CD4-positive, alpha-beta T cell (primary cell): Measurements from ENCODE around the gene KCNIP4. TPM values are rescaled to one million over a fixed set of nuclear protein-coding genes. Genes with fewer than 3 reads are reported as not detected.

Experiments
- ATAC-seq: fragments of 200-7000 bp; cut with Tn5 transposase; one replicate; pipeline ENCODE4 v1.10.0; 2022; ENCODE audit warnings: mild to moderate bottlenecking; ENCODE audit not compliant: poor library complexity
- CTCF ChIA-PET: fragments of 350-600 bp; sonication (Branson Sonifier 250); formaldehyde crosslinking; loops from one replicate; lab custom pipeline; 2021; ENCODE audit warnings: antibody characterized with exemption, inconsistent platforms; lab: Charles Lee
- POLR2A ChIA-PET: fragments of 350-600 bp; sonication (Branson Sonifier 250); formaldehyde crosslinking; loops from one replicate; lab custom pipeline; 2021; ENCODE audit warnings: antibody characterized with exemption, inconsistent platforms; lab: Charles Lee
- DNase-seq, 14 experiments: peaks; one replicate each; pipeline ENCODE4 v3.0.0-alpha.2; 2013 to 2020; ENCODE audit warnings: mixed read lengths in 2 of 14
- H3K27ac ChIP-seq, 2 donors: one replicate each; pipeline versions ENCODE4 v1.5.1 to v1.7.0; 2013; ENCODE audit warnings: low read length in 2 of 2, low read depth in 1 of 2, mild to moderate bottlenecking in 1 of 2
- H3K27me3 ChIP-seq, 2 experiments: 1 replicate in 1 of 2; 2 replicates in 1 of 2; pipeline versions ENCODE4 v1.6.1 to v1.7.0; 2013; ENCODE audit warnings: low read length in 2 of 2, control low read depth in 1 of 2, mild to moderate bottlenecking in 1 of 2, moderate library complexity in 1 of 2; ENCODE audit not compliant: insufficient read depth in 2 of 2, control insufficient read depth in 1 of 2
- H3K36me3 ChIP-seq: one replicate; pipeline ENCODE4 v1.6.1; 2013; ENCODE audit warnings: low read length, control low read depth; ENCODE audit not compliant: insufficient read depth
- H3K4me1 ChIP-seq: one replicate; pipeline ENCODE4 v1.6.1; 2013; ENCODE audit warnings: low read length, control low read depth; ENCODE audit not compliant: insufficient read depth
- H3K4me3 ChIP-seq: one replicate; pipeline ENCODE4 v1.5.1; 2013; ENCODE audit warnings: mild to moderate bottlenecking, low read length, moderate library complexity
- H3K9me3 ChIP-seq, 2 experiments: 1 replicate in 1 of 2; 2 replicates in 1 of 2; pipeline versions ENCODE4 v1.6.1 to v1.7.0; 2013; ENCODE audit warnings: low read length in 2 of 2, mild to moderate bottlenecking in 2 of 2, control low read depth in 1 of 2, moderate library complexity in 1 of 2; ENCODE audit not compliant: control insufficient read depth in 1 of 2, insufficient read depth in 1 of 2
- H3K27ac Mint-ChIP-seq: one replicate; pipeline ENCODE4 v1.8.0; 2020; ENCODE audit warnings: mixed read lengths
- H3K27me3 Mint-ChIP-seq: one replicate; pipeline ENCODE4 v1.8.0; 2021; ENCODE audit warnings: mixed read lengths
- H3K36me3 Mint-ChIP-seq: one replicate; pipeline ENCODE4 v1.8.0; 2021; ENCODE audit warnings: low read depth, mixed read lengths
- H3K4me1 Mint-ChIP-seq: one replicate; pipeline ENCODE4 v1.8.0; 2021; ENCODE audit warnings: low read depth, mixed read lengths
- H3K4me3 Mint-ChIP-seq: one replicate; pipeline ENCODE4 v1.8.0; 2020; ENCODE audit warnings: mild to moderate bottlenecking, mixed read lengths
- H3K9me3 Mint-ChIP-seq: one replicate; pipeline ENCODE4 v1.8.0; 2020; ENCODE audit warnings: mixed read lengths
- intact Hi-C, 2 experiments: fragments of 100-400 bp; cut with DNase I in 1 of 2; cut with micrococcal nuclease in 1 of 2; formaldehyde crosslinking; loops; one replicate each; pipeline versions ENCODE4 v1.15.1 to v1.9.0; 2023 to 2025; cut with DNase I, micrococcal nuclease
- total RNA-seq, 174 experiments: library from RNA in 2 of 174; stranded (reverse) in 2 of 174; gene quantifications; one replicate each; pipeline ENCODE4 v1.2.3 and lab custom pipeline; 2021 to 2026
- TF ChIP-seq, protein P1 (sequence below): fragments of 200-600 bp; IDR thresholded peaks from one replicate; pipeline ENCODE4 v1.8.0; 2022; ENCODE audit warnings: antibody characterized with exemption, mild to moderate bottlenecking

The KCNIP4 gene
- total RNA-seq, 2 experiments from 2014 or later: not detected

DNA sequence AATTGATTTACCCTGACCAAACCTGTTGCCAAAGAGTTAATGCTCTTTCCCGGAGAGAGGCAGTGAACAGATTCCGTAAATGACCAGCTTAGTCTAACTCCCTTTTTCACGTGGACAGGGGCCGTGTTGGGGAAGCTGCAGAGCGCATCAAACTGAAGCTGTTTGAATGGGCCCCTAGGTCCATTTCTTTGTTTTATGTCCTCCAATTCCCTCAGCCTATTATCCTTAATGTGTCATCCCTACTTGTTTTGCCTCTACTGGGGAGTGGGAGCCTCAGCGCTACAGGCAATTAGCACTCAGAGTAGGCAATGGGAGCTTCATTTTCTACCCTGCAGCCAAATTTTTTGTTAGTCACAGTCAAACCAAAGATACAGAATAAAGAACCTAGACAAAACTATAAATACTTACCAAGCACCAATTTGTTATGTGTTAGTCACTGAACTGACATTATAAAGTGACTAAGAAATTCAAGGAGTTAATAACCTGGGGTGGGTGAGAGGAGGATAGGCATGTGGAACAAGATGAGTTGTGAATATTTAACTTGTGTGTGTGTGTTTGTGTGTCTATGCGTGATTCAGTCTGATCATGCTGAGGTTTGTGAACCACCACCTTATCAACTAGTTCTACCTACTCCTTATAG, 830.9 kb downstream of the KCNIP4 start:
- intact Hi-C loops: no loop called here
- no peaks in the 10 kb centered on the region for H3K27me3 Mint-ChIP-seq
- peaks cover 14% of the 10 kb centered on the region for H3K9me3 Mint-ChIP-seq
- H3K27me3 ChIP-seq: no peaks in the 10 kb centered on the region
- no peak overlapping the region for H3K27ac Mint-ChIP-seq
- H3K9me3 ChIP-seq: peaks cover 0 to 3% of the 10 kb centered on the region in 2 experiments
- ATAC-seq: no peak
- H3K4me3 ChIP-seq: no peak overlapping the region
- no peaks in the 10 kb centered on the region for H3K36me3 Mint-ChIP-seq
- ChIA-PET POLR2A (no interaction called here), CTCF (no interaction called here)
- no peaks in the 10 kb centered on the region for H3K4me1 Mint-ChIP-seq
- H3K36me3 ChIP-seq: no peaks in the 10 kb centered on the region
- no peak overlapping the region for H3K27ac ChIP-seq
- H3K4me1 ChIP-seq: no peaks in the 10 kb centered on the region
- no peak overlapping the region for H3K4me3 Mint-ChIP-seq
- TF ChIP-seq, protein P1, sequence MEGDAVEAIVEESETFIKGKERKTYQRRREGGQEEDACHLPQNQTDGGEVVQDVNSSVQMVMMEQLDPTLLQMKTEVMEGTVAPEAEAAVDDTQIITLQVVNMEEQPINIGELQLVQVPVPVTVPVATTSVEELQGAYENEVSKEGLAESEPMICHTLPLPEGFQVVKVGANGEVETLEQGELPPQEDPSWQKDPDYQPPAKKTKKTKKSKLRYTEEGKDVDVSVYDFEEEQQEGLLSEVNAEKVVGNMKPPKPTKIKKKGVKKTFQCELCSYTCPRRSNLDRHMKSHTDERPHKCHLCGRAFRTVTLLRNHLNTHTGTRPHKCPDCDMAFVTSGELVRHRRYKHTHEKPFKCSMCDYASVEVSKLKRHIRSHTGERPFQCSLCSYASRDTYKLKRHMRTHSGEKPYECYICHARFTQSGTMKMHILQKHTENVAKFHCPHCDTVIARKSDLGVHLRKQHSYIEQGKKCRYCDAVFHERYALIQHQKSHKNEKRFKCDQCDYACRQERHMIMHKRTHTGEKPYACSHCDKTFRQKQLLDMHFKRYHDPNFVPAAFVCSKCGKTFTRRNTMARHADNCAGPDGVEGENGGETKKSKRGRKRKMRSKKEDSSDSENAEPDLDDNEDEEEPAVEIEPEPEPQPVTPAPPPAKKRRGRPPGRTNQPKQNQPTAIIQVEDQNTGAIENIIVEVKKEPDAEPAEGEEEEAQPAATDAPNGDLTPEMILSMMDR: no peak
- DNase-seq: no peak

DNA sequence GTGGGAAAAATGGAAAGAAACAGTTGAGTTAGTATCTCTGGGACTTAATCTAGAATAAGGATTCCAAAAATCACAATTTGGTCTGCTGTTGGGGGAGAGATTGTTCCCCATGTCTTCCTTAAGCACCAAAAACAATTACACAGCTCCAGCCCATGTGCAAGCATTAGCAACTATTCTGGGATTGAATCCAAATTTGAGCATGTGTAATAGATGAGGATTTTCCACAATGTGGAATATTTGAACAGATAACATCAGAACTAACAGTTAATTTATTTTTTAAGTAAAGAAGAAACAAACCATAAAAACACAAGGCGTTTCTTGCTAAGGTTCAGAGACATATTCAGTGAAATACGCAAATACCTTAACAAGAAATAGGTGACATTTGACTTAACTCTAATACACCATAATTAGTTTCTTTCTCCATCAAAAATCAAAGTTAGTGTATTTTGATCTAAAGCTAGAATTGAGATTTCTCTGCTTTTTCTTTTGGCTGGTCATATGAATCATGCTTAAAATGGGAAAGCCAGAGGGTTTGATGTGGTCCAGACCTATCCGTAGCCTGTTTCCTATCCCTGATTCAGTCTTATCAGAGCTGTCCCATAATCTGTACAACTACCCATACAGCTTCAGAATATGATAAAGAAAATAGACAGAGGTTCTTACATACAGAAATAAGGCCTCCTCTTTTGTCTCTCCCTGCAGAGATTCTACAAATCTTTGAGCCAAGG, 834.9 kb downstream of the KCNIP4 start:
- POLR2A ChIA-PET: no interaction called here
- Mint-ChIP-seq H3K36me3 (no peaks in the 10 kb centered on the region), H3K4me3 (no peak overlapping the region), H3K4me1 (no peaks in the 10 kb centered on the region), H3K9me3 (peaks cover 4% of the 10 kb centered on the region), H3K27ac (no peak overlapping the region), H3K27me3 (no peaks in the 10 kb centered on the region)
- TF ChIP-seq, protein P1: no peak
- peaks cover 0 to 3% of the 10 kb centered on the region in 2 experiments for H3K9me3 ChIP-seq
- CTCF ChIA-PET: interaction anchor here (0.7 kb wide), 1 partner anchor 80 kb away, joined by 3 read pairs; no protein-coding TSS in a partner anchor
- H3K27ac ChIP-seq: no peak overlapping the region
- no peaks in the 10 kb centered on the region for H3K36me3 ChIP-seq
- no peak overlapping the region for H3K4me3 ChIP-seq
- intact Hi-C loops: no loop called here
- no peaks in the 10 kb centered on the region for H3K4me1 ChIP-seq
- ATAC-seq: no peak
- no peak for DNase-seq
- H3K27me3 ChIP-seq: no peaks in the 10 kb centered on the region

DNA sequence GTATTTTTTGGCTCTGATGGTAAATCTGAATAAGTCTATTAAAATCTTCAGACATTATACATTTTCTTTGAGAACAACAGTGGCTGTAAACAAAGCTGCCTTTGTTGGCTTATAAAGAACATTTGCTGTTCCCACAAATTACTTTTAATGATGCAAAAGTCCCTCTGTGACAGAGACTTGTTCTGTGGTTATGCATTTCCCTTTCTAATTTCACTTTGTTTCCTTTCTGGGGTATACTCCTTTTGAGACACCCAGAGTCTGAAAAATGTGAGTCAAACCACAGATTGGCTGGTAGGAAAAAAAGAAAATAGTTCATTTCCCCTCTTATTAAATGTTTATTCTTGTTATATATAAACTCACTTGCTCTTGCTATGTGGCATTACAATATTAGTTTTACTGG, 845.9 kb downstream of the KCNIP4 start:
- Mint-ChIP-seq H3K36me3 (no peaks in the 10 kb centered on the region), H3K9me3 (peaks cover 6% of the 10 kb centered on the region), H3K4me3 (no peak overlapping the region), H3K4me1 (no peaks in the 10 kb centered on the region), H3K27ac (no peak overlapping the region), H3K27me3 (no peaks in the 10 kb centered on the region)
- Histone ChIP-seq H3K27ac (no peak overlapping the region), H3K4me1 (no peaks in the 10 kb centered on the region), H3K36me3 (no peaks in the 10 kb centered on the region), H3K27me3 (no peaks in the 10 kb centered on the region), H3K4me3 (no peak overlapping the region), H3K9me3 (no peaks in the 10 kb centered on the region)
- ChIA-PET POLR2A (no interaction called here), CTCF (no interaction called here)
- TF ChIP-seq, protein P1: no peak
- DNase-seq (peak in 2 of 14 experiments; percentile 2 to 28), ATAC-seq (no peak)
- intact Hi-C loops: no loop called here
